ENCODE data around the gene PDE4C.

PDE4C gene

DNA sequence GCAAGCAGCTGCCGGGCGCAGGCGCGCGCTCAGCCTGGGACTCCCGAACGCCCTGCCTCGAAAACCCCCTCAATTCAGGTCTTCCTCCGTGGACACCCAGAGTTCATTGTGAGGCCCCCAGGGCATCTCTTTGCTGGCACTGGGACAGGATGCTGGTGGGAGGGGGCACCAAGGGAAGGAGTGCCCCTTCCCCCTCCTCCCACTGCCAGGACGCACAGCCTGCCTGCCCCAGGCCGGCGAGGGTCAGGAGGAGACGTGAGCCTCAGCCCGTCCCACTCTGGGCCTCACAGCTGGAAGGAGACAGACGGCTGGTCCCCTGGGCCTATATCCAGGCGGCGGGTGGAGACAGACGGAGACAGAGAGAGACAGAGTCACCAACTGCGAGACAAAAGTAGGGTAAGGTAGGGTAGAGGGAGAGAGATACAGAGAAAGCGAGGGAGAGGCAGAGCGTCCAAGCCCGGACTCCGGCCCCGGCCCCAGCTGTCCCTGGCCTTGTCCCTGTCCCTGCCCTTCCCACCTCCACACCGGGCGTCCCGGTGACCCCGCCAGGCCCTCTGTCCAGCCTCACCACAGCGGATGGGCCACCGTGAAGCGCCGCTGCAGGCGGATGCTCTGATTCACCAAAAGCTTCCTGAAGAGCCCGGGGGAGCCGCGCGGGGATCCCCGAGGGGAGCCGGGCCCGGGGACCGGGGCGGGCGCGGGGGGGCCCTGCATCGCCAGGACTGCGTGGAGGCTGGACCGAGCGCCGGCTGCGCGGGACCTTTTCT, at the start of gene PDE4C:
Gene PDE4C, minus strand, starts transcription at position 737 of the 767 bp plus-strand sequence. Its CDS starts 23 bp downstream, at position 714.
- Mint-ChIP-seq H3K4me1 (peaks cover 20% of the 10 kb centered on the region), H3K4me3 (peak within 1 kb of the TSS; percentile 87), H3K36me3 (no peaks in the 10 kb centered on the region), H3K27me3 (peaks cover 53% of the 10 kb centered on the region), H3K9me3 (no peaks in the 10 kb centered on the region), H3K27ac (no peak within 1 kb of the TSS)

DNA sequence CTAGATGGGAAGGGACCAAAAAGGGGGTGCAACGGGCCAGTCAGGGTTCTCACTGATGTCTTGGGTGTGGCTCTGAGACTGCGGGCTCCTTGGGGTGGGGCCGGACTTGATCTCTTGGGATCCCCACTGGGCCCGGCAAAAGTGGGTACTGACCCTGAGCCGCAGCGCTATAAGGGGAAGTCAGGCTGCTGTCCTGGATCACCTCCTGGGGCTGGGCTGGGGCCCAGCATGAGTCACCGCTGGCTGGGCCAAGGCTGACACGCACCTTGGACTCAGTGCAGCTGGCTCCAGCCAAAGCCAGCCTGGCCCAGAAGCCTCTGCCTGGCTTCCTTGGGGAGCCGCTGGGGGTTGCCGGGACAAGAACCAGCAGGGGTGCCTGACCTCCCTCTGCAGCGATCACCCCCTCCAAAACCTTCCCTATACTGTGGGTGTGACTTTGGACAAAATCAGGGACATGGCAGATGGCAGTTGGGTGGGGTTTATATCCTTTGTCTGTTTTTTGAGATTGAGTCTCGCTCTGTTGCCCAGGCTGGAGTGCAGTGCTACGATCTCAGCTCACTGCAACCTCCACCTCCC, 48.6 kb upstream of the PDE4C start:
- Mint-ChIP-seq H3K4me3 (no peak overlapping the region), H3K9me3 (no peaks in the 10 kb centered on the region), H3K4me1 (peaks cover 39% of the 10 kb centered on the region), H3K36me3 (peaks cover 4% of the 10 kb centered on the region), H3K27me3 (no peaks in the 10 kb centered on the region), H3K27ac (peak overlapping the region; percentile 23)

DNA sequence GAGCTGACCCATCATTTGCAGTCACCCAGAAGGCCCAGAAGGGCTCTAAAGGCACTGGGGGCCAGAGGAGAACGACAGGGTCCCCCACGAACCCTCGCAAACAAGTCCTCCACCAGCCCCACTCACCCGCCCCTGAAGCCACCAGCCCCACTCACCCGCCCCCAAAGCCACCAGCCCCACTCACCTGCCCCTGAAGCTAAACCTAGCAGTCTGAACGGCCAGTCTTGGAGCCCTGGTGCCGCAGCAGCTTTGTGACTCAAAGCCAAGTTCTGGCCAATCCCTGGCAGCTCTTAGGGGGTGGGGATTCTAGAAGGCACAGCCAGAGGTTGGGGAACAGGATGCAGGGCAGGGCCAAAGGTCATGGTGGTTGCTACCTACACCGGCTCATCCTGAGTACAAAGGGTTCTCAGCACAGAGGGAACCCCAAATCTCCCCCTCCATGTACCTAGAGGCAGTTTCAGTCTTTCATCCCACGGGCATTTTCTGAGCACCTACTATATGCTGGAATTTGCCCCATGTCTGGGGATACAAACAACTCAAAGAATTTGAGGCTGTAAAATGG, 48.1 kb upstream of the PDE4C start, which contains the start of gene IQCN:
Gene IQCN, minus strand, starts transcription at position 234 of the 562 bp plus-strand sequence. CDS start 4,974 bp downstream, outside the sequence.
- no peak within 1 kb of the TSS for H3K4me3 Mint-ChIP-seq
- peaks cover 37% of the 10 kb centered on the region for H3K4me1 Mint-ChIP-seq
- H3K9me3 Mint-ChIP-seq: no peaks in the 10 kb centered on the region
- H3K27me3 Mint-ChIP-seq: no peaks in the 10 kb centered on the region
- peaks cover under 1% of the 10 kb centered on the region for H3K36me3 Mint-ChIP-seq
- H3K27ac Mint-ChIP-seq: peak within 1 kb of the TSS; percentile 76

DNA sequence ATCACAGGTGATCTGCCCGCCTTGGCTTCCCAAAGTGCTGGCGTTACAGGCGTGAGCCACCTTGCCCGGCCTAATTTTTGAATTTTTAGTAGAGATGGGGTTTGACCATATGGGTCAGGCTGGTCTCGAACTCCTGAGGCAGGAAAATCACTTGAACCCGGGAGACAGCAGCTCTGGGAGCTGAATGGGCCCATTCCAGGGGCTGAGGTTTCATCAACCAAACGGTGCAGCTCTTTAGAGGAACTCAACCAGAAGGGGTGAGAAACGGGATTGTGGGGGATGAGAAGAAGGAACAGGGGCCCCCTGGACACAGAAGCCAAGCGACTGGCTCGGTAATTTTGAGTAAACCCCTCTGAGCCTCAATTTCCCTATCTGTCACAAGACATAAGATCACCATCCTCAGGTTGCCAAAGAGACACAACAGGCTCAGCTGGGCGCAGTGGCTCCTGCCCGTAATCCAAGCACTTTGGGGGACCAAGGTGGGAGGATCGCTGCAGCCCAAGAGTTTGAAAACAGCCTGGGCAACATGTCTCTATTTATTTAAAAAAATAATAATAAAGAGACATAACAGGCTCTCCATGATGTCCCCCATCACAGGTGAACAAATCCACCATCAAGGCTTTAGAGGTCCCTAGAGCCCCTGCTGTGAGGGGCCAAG, 47.5 kb upstream of the PDE4C start:
- H3K4me3 Mint-ChIP-seq: no peak overlapping the region
- peaks cover 30% of the 10 kb centered on the region for H3K4me1 Mint-ChIP-seq
- no peaks in the 10 kb centered on the region for H3K27me3 Mint-ChIP-seq
- no peak overlapping the region for H3K27ac Mint-ChIP-seq
- no peaks in the 10 kb centered on the region for H3K36me3 Mint-ChIP-seq
- no peaks in the 10 kb centered on the region for H3K9me3 Mint-ChIP-seq

DNA sequence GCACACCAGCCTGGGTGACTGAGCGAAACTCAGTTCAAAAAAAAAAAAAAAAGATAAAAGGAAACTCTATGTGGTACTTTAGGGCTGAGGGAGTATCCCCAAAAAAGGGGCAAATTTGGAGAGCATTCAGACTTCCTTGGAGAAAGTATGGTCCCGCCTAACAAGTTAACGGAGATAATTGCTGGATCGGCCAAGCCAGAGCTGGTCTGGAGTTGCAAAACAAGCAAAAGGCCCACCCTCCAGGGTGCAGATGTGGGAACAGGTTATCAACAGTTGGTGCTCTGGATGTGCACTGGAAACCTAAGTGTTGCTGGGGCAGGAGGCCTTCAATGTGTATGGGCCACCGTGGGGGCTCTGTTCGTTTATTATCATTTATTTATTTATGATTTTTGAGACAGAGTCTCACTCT, 45.2 kb upstream of the PDE4C start:
- H3K27me3 Mint-ChIP-seq: no peaks in the 10 kb centered on the region
- H3K9me3 Mint-ChIP-seq: no peaks in the 10 kb centered on the region
- no peaks in the 10 kb centered on the region for H3K36me3 Mint-ChIP-seq
- H3K4me3 Mint-ChIP-seq: no peak overlapping the region
- peaks cover 17% of the 10 kb centered on the region for H3K4me1 Mint-ChIP-seq
- H3K27ac Mint-ChIP-seq: no peak overlapping the region

DNA sequence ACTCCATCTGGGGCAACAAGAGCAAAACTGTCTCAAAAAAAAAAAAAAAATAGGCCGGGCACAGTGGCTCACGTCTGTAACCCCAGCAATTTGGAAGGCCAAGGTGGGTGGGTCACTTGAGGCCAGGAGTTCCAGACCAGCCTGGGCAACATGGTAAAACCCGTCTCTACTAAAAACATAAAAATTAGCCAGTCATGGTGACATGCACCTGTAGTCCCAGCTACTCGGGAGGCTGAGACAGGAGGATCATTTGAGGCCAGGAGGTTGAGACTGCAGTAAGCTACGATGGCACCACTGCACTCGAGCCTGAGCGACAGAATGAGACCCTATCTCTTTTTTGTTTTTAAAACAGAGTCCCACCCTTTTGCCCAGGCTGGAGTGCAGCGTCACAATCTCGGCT, 44.1 kb upstream of the PDE4C start:
- Mint-ChIP-seq H3K9me3 (no peaks in the 10 kb centered on the region), H3K36me3 (no peaks in the 10 kb centered on the region), H3K27me3 (no peaks in the 10 kb centered on the region), H3K4me3 (no peak overlapping the region), H3K4me1 (peaks cover 11% of the 10 kb centered on the region), H3K27ac (no peak overlapping the region)

DNA sequence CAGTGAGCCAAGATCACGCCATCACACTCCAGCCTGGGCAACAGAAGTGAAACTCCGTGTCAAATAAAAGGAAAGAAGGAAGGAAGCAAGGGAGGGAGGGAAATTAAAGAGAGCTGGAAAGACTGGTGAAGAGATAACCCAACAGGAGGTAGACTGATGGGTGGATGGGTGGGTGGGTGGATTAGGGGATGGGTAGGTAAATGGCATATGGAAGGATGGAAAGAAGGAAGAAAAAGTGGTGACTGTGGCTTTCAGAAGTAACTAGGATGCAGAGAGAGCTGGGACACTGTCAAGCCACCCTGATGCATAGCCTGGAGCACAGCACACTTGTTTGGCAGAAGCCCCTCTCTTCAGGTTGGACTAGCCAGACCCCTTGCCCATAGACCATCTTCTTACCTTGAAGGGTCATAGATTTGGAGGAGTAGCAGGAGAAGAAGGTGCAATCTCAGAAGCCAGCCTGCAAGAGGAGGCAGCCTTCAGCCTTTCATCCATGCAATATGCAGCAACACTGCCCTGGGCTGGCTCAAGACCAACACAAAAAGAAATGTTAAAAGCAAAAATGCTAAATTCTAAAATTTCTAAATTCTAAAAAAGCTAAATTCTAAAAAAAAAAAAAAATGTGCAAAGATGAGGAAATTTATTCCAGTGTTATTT, 43.0 kb upstream of the PDE4C start:
- Mint-ChIP-seq H3K27me3 (no peaks in the 10 kb centered on the region), H3K4me1 (no peaks in the 10 kb centered on the region), H3K36me3 (no peaks in the 10 kb centered on the region), H3K4me3 (no peak overlapping the region), H3K27ac (peak overlapping the region; percentile 77), H3K9me3 (no peaks in the 10 kb centered on the region)

DNA sequence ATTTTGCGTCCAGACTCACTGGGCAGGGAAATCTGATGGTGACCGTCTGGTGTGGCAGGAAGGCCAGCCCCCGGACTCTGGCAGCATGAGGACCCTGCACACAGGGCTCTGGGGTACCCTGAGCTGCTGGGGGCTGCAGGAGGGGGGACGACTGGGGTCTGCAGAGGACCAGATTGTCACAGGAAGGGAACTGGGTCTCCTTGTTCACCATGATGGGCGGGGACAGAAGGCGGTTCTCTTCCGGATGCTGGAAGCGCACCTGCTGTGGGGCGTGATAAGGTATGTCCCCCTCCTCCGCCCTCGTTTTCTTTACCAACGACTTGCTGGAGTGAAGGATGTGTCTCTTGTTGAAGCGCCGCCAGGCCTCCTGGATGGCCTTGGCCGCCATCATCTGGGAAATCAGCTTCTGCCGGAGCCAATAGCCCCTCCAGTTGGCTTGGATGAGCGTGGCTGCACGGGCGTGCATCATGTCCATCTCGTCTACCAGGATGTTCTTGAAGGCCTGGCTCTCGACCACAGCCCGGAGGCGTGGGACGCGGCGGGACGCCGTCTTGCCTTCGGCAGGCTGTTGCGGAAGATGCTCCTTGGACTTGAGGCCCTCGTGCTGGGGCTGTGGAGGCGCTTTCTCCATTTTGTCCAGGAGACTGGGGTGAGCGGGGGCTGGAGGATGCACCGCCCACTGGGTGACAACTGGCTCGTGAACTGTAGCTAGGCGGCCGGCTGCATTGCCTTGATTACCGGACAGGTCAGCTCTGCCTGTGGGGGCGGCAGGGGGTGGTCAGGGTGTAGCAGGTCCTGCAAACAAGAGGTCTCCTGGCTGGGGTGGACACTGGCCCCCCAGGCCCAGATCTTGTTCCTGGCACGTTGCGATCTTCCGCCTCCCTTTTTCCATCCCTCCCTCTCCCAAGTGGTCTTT, 40.8 kb upstream of the PDE4C start:
- Mint-ChIP-seq H3K27ac (no peak overlapping the region), H3K4me1 (no peaks in the 10 kb centered on the region), H3K36me3 (no peaks in the 10 kb centered on the region), H3K27me3 (no peaks in the 10 kb centered on the region), H3K9me3 (no peaks in the 10 kb centered on the region), H3K4me3 (no peak overlapping the region)

DNA sequence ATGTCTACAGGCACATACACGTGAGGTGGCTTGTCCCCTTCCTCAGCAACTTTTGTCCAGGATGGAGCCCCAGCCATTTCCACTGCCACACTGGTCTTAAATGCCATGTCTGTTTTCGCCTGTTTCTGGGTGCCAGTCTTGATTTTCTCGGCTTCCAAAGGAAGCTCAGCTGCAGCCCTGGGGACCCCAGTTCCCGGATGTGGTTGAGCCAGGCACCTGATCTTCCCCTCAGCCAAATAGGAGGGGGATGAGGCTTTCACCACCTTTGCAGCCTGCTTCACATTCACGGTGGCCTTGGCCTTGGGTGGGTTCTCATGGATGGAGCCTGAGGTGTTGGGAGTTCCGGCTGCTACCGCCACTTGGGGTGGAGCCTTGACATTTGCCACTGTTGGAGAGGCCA, 39.3 kb upstream of the PDE4C start:
- no peaks in the 10 kb centered on the region for H3K27me3 Mint-ChIP-seq
- H3K4me1 Mint-ChIP-seq: no peaks in the 10 kb centered on the region
- H3K27ac Mint-ChIP-seq: no peak overlapping the region
- H3K36me3 Mint-ChIP-seq: no peaks in the 10 kb centered on the region
- no peaks in the 10 kb centered on the region for H3K9me3 Mint-ChIP-seq
- no peak overlapping the region for H3K4me3 Mint-ChIP-seq

DNA sequence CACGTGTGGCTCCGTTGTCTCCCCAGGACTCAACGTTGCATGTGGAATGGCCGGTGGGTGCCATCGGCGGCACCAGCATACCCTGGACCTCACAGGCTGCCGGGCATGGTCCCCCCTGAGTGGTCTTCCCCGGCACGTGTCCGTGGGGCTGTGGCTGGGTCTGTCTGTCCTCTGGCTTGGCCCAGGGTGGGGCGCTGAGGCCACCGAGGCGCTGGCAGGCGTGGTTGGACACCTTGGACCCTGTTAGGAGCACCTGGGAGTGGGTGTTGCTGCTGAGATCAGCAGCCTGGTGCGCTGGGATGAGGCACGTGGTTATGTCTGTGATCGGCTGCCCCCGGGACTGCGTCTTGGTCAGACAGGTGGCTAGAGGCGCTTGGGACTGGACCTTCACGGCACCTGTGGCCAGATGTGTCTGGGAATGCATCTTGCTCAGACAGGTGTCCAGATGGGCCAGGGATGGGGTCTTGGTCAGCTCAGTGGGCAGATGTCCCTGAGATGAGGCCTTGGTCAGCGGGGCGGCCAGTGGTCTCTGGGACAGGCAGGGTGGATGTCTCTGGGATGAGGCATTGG, 38.8 kb upstream of the PDE4C start:
- Mint-ChIP-seq H3K27ac (no peak overlapping the region), H3K36me3 (no peaks in the 10 kb centered on the region), H3K27me3 (no peaks in the 10 kb centered on the region), H3K4me3 (no peak overlapping the region), H3K9me3 (no peaks in the 10 kb centered on the region), H3K4me1 (no peaks in the 10 kb centered on the region)

DNA sequence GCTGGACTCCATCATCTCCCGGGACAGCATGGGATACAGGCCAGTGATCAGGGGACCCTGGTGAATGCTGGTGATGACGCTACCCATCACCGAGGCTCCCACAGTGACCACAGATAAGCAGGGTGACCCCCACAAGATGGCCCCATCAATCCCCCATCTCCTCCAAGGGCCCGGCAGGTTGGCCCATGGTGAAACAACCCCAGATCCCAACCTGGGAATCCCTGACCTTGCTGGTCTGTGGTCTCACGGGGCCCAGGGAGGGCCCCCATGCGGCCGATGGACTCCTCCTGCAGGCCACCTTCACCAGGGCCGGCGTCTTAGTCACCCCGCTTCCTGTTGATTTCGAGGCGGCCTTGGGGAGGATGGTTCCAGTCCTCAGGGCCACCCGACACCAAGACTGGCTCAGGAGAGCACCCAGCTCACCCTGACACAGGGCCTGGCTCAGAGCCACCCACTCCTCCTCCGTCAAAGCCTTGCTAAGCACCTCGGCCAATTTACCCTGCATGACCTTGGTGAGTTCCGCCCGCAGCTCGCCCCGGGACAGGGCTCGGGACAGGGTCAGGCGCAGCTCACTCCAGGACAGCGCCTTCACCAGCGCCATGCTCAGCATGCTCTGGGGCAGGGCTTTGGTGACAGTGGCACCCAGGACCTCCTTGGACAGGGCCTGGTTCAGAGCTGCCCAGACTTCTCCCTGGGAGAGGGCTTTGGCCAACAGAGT, 38.1 kb upstream of the PDE4C start:
- Mint-ChIP-seq H3K27me3 (no peaks in the 10 kb centered on the region), H3K36me3 (no peaks in the 10 kb centered on the region), H3K4me3 (no peak overlapping the region), H3K9me3 (no peaks in the 10 kb centered on the region), H3K4me1 (no peaks in the 10 kb centered on the region), H3K27ac (no peak overlapping the region)

DNA sequence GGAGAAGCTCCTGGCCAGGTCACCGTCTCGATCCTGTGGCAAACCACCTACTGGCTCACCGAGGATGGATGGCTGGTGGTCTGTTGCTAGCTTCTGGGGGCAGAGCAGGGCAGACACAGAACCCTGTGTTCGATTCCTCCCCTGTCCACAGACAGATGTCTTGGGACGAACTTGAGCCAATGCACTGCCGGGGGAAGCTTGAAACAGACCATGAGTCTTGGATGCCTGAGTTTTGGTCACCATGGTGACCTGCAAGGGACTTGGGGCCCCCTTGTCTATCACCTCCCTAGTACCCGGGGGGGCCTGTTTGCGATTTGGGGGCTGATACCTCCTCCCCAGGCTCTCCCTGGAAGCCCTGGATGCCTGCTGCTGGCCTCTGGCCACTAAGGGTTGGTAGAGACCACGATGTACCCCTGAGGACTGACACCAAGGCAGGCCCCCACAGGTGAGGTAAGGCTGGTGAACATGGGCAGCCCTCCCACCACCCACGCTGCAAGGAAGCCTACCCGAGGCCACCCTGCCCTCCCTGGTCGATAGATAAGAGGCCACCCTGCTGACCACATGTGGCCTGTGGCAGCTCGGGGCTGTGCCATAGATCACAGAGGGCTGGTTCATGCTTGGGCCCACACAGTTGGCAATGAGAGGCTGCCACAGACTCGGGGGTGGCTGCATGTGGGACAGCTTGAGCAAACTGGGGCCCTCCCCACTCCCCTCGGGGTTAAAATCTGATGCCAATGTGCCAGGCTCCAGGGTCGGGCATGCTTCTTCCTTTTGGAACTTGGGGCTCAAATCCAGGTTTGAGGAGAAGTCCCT, 37.3 kb upstream of the PDE4C start:
- Mint-ChIP-seq H3K9me3 (no peaks in the 10 kb centered on the region), H3K4me3 (no peak overlapping the region), H3K27ac (no peak overlapping the region), H3K36me3 (no peaks in the 10 kb centered on the region), H3K4me1 (no peaks in the 10 kb centered on the region), H3K27me3 (no peaks in the 10 kb centered on the region)

DNA sequence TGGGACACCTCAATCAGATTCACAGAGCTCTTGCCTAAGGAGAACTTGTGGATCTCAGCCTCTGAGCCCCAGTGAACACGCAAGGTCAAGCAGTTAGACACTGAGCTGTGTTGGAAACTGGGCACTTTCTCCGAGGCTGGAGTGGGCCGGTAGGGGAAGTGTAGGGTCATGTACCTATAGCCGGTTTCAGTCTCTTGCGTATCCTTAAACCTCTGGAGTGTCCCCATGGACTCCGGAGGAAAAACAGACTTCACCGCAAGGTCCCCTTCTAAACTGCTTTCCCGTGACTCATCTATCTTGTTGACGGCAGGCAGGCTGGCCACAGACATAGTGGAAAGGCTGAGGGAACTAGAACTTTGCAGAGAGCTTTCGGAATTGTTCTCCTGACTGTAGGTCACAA, 36.7 kb upstream of the PDE4C start:
- Mint-ChIP-seq H3K9me3 (no peaks in the 10 kb centered on the region), H3K36me3 (no peaks in the 10 kb centered on the region), H3K27ac (no peak overlapping the region), H3K27me3 (no peaks in the 10 kb centered on the region), H3K4me3 (no peak overlapping the region), H3K4me1 (no peaks in the 10 kb centered on the region)

All from activated naive CD4-positive, alpha-beta T cell treated with anti-CD3 and anti-CD28 coated beads, Interleukin-2, amount 50 U/mL, for 24 hours (primary cell).